ENCODE results near the gene GPC3. TPM values are rescaled to one million over a fixed set of nuclear protein-coding genes. Genes with fewer than 3 reads are reported as not detected.

Gene GPC3
- total RNA-seq, 2 donors from 2014 or later: 16.9 to 22.7 TPM

DNA sequence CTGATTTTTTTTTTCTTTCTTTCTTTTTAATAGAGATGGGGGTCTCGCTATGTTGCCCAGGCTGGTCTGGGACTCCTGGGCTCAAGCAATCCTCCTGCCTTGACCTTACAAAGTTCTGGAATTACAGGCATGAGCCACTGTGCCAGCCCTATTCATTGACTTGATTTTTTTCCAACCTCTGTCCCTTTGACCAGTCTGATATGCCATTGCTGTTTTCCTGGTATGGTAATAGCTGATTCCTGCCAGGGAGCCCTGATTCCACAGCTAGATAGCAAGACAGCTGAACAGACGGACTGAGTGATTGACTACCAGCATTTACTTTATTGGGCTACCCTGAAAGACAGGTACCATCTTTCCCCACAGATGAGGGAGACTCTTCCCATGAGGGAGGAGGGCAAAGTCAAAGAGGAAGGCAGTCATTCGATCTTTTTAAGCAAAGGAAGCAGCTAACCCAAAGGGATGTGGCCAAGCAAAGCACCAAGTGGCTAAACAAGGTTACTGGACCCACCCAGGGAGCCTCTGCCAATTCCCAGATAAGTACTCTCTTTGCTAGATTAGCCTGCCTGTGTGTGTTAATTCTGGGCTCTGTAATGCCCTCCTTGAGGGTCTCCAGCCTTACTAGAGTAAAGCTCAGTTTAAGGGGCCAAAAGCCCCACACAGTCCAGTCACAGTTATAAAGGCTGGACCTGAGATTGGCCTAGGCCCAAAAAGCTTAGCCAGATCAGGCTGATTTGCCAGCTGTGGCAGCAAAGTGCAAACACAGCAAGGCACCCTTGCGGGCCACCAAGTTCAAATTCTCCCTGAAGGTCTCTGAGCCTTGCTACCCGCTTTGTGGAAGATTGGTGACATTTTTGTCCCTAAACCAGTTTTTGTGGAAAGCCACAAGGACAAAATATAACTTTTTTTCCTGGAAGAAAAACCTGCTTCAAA, 377.7 kb downstream of the GPC3 start:
- no peak for ATAC-seq
- no peaks in the 10 kb centered on the region for H3K27me3 ChIP-seq
- whole genome bisulfite sequencing, 2 donors: 36 to 46% methylated on average over 2 to 5 of the region's 5 CpGs
- peak; percentile 23 to 63 (median 32) for DNase-seq
- peak overlapping the region in 3 of 4 donors; percentile 21 to 62 (median 57) for H3K27ac ChIP-seq
- H3K36me3 ChIP-seq (replicated peaks in 1 of 2; ENCODE audit: insufficient read depth in 1 of 2, low read depth in 2 of 2): no peaks in the 10 kb centered on the region
- H3K4me3 ChIP-seq: no peak overlapping the region
- intact Hi-C loops (cut with DNase I): no loop called here
- no peaks in the 10 kb centered on the region for H3K9me3 ChIP-seq
- TF ChIP-seq, protein P1, sequence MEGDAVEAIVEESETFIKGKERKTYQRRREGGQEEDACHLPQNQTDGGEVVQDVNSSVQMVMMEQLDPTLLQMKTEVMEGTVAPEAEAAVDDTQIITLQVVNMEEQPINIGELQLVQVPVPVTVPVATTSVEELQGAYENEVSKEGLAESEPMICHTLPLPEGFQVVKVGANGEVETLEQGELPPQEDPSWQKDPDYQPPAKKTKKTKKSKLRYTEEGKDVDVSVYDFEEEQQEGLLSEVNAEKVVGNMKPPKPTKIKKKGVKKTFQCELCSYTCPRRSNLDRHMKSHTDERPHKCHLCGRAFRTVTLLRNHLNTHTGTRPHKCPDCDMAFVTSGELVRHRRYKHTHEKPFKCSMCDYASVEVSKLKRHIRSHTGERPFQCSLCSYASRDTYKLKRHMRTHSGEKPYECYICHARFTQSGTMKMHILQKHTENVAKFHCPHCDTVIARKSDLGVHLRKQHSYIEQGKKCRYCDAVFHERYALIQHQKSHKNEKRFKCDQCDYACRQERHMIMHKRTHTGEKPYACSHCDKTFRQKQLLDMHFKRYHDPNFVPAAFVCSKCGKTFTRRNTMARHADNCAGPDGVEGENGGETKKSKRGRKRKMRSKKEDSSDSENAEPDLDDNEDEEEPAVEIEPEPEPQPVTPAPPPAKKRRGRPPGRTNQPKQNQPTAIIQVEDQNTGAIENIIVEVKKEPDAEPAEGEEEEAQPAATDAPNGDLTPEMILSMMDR (IDR thresholded peaks at IDR 0.05): no peak
- TF ChIP-seq POLR2A (IDR thresholded peaks at IDR 0.05): no peak
- H3K4me1 ChIP-seq: peaks cover 34% of the 10 kb centered on the region

GRCh38 chrX:133606990-133607389, 378.4 kb downstream of the GPC3 start:
- Histone ChIP-seq H3K4me1 (peaks cover 34% of the 10 kb centered on the region), H3K36me3 (replicated peaks in 1 of 2; ENCODE audit: insufficient read depth in 1 of 2, low read depth in 2 of 2) (no peaks in the 10 kb centered on the region), H3K4me3 (no peak overlapping the region), H3K27ac (no peak overlapping the region), H3K27me3 (no peaks in the 10 kb centered on the region), H3K9me3 (no peaks in the 10 kb centered on the region)
- no peak for ATAC-seq
- TF ChIP-seq POLR2A (IDR thresholded peaks at IDR 0.05): no peak
- TF ChIP-seq, protein P1 (IDR thresholded peaks at IDR 0.05): no peak
- intact Hi-C loops (cut with DNase I): no loop called here
- WGBS, 2 donors: 67 to 93% methylated on average over 1 of the region's 1 CpG
- no peak for DNase-seq

DNA sequence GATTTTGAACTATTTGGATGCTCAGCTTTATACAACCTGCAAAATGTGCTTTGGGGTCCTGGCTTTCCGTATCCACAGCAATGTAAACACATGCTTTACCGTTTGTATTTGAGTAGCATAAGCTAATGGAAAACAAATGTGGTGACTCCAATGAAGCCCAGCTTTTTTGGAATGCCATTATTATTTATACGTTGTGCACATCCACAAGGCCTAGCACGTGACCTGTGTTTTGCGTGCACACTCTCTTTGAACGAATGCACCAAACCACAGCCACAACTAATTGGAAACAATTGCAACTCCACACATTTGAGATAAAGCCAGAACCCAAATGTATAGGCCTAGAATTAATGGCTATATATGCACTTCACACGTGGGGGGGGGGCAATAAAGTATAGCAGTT, 380.6 kb downstream of the GPC3 start:
- no peak for TF ChIP-seq POLR2A (IDR thresholded peaks at IDR 0.05)
- TF ChIP-seq, protein P1 (IDR thresholded peaks at IDR 0.05): no peak
- DNase-seq (no peak), ATAC-seq (no peak)
- Histone ChIP-seq H3K4me1 (peaks cover 33% of the 10 kb centered on the region), H3K36me3 (replicated peaks in 1 of 2; ENCODE audit: insufficient read depth in 1 of 2, low read depth in 2 of 2) (no peaks in the 10 kb centered on the region), H3K4me3 (no peak overlapping the region), H3K9me3 (no peaks in the 10 kb centered on the region), H3K27ac (no peak overlapping the region), H3K27me3 (no peaks in the 10 kb centered on the region)
- intact Hi-C loops (cut with DNase I): no loop called here
- WGBS, 2 donors: 84 to 87% methylated on average over 7 of the region's 7 CpGs

- DNase-seq (no peak), ATAC-seq (no peak)
- 98 to 100% methylated on average over 3 to 4 of the region's 4 CpGs for WGBS, 2 donors
- intact Hi-C loops (cut with DNase I): no loop called here
- TF ChIP-seq, protein P1 (IDR thresholded peaks at IDR 0.05): no peak
- no peak for TF ChIP-seq POLR2A (IDR thresholded peaks at IDR 0.05)
- Histone ChIP-seq H3K27ac (no peak overlapping the region), H3K27me3 (no peaks in the 10 kb centered on the region), H3K36me3 (replicated peaks in 1 of 2; ENCODE audit: insufficient read depth in 1 of 2, low read depth in 2 of 2) (no peaks in the 10 kb centered on the region), H3K4me3 (no peak overlapping the region), H3K9me3 (no peaks in the 10 kb centered on the region), H3K4me1 (peaks cover 14% of the 10 kb centered on the region)
These were observed 382.5 kb downstream of the GPC3 start for GRCh38 chrX:133602881-133603280.
